ENCODE results near the gene CNN1.

DNA sequence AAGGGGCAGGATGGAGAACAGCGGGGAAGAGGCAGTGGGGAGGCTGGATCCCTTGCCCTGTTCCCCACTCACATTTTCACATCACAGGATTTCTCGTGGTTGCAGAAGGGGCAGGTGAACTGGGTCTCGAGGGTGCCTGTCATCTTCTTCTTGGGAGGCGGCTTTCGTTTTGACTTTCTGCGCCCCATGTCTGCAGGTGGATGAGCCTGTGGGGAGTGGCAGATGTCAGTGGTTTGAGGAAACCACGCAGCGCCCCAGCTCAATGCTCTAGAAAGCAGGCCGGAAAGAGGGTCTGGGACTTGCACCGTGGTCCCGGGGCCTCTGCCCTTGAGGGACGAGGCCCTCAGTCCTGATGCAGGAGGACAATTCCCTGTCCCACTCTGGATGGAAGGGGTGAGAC, 15.5 kb downstream of the CNN1 start:
- TF ChIP-seq POLR2A (IDR thresholded peaks at IDR 0.05): no peak
- no peak for TF ChIP-seq CTCF (IDR thresholded peaks at IDR 0.05)
